GM10266 (cell line): Measurements from ENCODE around the gene TRAF3IP1.

ENCODE experiments used
- DNase-seq: peaks from one replicate; pipeline ENCODE4 v3.0.0; 2012; ENCODE audit errors: extremely low spot score
- CTCF ChIP-seq: IDR thresholded peaks from 2 replicates; pipeline ENCODE4 v1.5.1; 2012; ENCODE audit warnings: mild to moderate bottlenecking, low read depth; ENCODE audit not compliant: control insufficient read depth, insufficient read depth; ENCODE audit errors: missing control alignments

TRAF3IP1 gene

GRCh38 chr2:238406221-238406997, 86.1 kb downstream of the TRAF3IP1 start:
- no peak for DNase-seq
- TF ChIP-seq CTCF: no peak

GRCh38 chr2:238406998-238407285, 86.6 kb downstream of the TRAF3IP1 start:
- TF ChIP-seq CTCF: no peak
- no peak for DNase-seq

- TF ChIP-seq CTCF: no peak
- DNase-seq: no peak
Measured at GRCh38 chr2:238407566-238407965, 87.2 kb downstream of the TRAF3IP1 start.

- DNase-seq: no peak
Measured at GRCh38 chr2:238408615-238409340, 88.5 kb downstream of the TRAF3IP1 start.

GRCh38 chr2:238409341-238410199, 89.3 kb downstream of the TRAF3IP1 start:
- no peak for DNase-seq
- TF ChIP-seq CTCF: no peak

More at GRCh38 chr2:238408615-238409340, 88.5 kb downstream of the TRAF3IP1 start:
- no peak for TF ChIP-seq CTCF

- no peak for DNase-seq
- no peak for TF ChIP-seq CTCF
Measured at GRCh38 chr2:238412067-238412767, 91.9 kb downstream of the TRAF3IP1 start.
